ENCODE measurements around the gene ADGRL1. TPM values are rescaled to one million over a fixed set of nuclear protein-coding genes. Genes with fewer than 3 reads are reported as not detected.
A peak's percentile ranks its signal among the peaks of the same experiment; 100 is the strongest.

ADGRL1 gene
- polyA plus RNA-seq, 1 donor (not counting 4 experiments of a cell fraction or from before 2014, with no cell fraction given), result 3.2 TPM

GRCh38 chr19:14148751-14149410, 57.1 kb downstream of the ADGRL1 start:
- H3K9ac ChIP-seq (ENCODE audit: control insufficient read depth, extremely low read depth, insufficient read depth, low read length), result no peak overlapping the region
- H2AFZ ChIP-seq (ENCODE audit: control insufficient read depth, low read length), result peak overlapping the region; percentile 41
- H3K9me1 ChIP-seq (ENCODE audit: control insufficient read depth, extremely low read depth, insufficient read depth, low read length), result no peaks in the 10 kb centered on the region
- dilution Hi-C loops (cut with MboI; ENCODE audit: extremely low pct_ligation_motif_present, low sequenced_read_pairs), result no loop called here
- no peaks in the 10 kb centered on the region for H3K27me3 ChIP-seq (ENCODE audit: control insufficient read depth, extremely low read depth, insufficient read depth, low read length)
- peaks cover 3% of the 10 kb centered on the region for H3K4me1 ChIP-seq (ENCODE audit: control insufficient read depth, extremely low read depth, insufficient read depth, low read length)
- H3K9me3 ChIP-seq (ENCODE audit: control insufficient read depth, low read depth, low read length), result no peaks in the 10 kb centered on the region
- H3K27ac ChIP-seq (ENCODE audit: control insufficient read depth, insufficient read depth, low read length), result no peak overlapping the region
- peak overlapping the region; percentile 54 for H3K4me2 ChIP-seq (ENCODE audit: control insufficient read depth, extremely low read depth, insufficient read depth, low read depth, low read length)
- H3K4me3 ChIP-seq (ENCODE audit: control insufficient read depth in 2 of 3, extremely low read depth in 1 of 3, insufficient read depth in 2 of 3, low read depth in 1 of 3, low read length in 3 of 3), result no peak overlapping the region
- H3K36me3 ChIP-seq (ENCODE audit: control insufficient read depth in 2 of 2, extremely low read depth in 1 of 2, insufficient read depth in 2 of 2, low read length in 2 of 2), result peaks cover 0 to 2% of the 10 kb centered on the region in 2 experiments
- no peaks in the 10 kb centered on the region for H4K20me1 ChIP-seq (ENCODE audit: control insufficient read depth, extremely low read depth, insufficient read depth, low read length)
- FAIRE-seq, result no peak
- no peak for TF ChIP-seq EZH2 (IDR thresholded peaks at IDR 0.05; ENCODE audit: low read length)
- no peaks in the 10 kb centered on the region for H3K79me2 ChIP-seq (ENCODE audit: control insufficient read depth, insufficient read depth, low read length)
- DNase-seq (ENCODE audit: low read depth, low spot score), result no peak

GRCh38 chr19:14147797-14148605, 58.0 kb downstream of the ADGRL1 start:
- H3K9ac ChIP-seq (ENCODE audit: control insufficient read depth, extremely low read depth, insufficient read depth, low read length), result no peak overlapping the region
- H2AFZ ChIP-seq (ENCODE audit: control insufficient read depth, low read length), result no peak overlapping the region
- TF ChIP-seq CTCF (optimal IDR thresholded peaks at IDR 0.05 in 1 of 3, IDR thresholded peaks at IDR 0.05 in 1 of 3, conservative IDR thresholded peaks at IDR 0.05 in 1 of 3; ENCODE audit: extremely low read depth in 1 of 3, insufficient read depth in 2 of 3, low read length in 3 of 3), result peak; percentile 64 to 80 (median 67)
- no peak for TF ChIP-seq EZH2 (IDR thresholded peaks at IDR 0.05; ENCODE audit: low read length)
- no peaks in the 10 kb centered on the region for H4K20me1 ChIP-seq (ENCODE audit: control insufficient read depth, extremely low read depth, insufficient read depth, low read length)
- no peaks in the 10 kb centered on the region for H3K9me3 ChIP-seq (ENCODE audit: control insufficient read depth, low read depth, low read length)
- peaks cover 0 to 2% of the 10 kb centered on the region in 2 experiments for H3K36me3 ChIP-seq (ENCODE audit: control insufficient read depth in 2 of 2, extremely low read depth in 1 of 2, insufficient read depth in 2 of 2, low read length in 2 of 2)
- no peak overlapping the region for H3K4me2 ChIP-seq (ENCODE audit: control insufficient read depth, extremely low read depth, insufficient read depth, low read depth, low read length)
- no peak overlapping the region for H3K4me3 ChIP-seq (ENCODE audit: control insufficient read depth in 2 of 3, extremely low read depth in 1 of 3, insufficient read depth in 2 of 3, low read depth in 1 of 3, low read length in 3 of 3)
- H3K4me1 ChIP-seq (ENCODE audit: control insufficient read depth, extremely low read depth, insufficient read depth, low read length), result peaks cover 3% of the 10 kb centered on the region
- H3K79me2 ChIP-seq (ENCODE audit: control insufficient read depth, insufficient read depth, low read length), result no peaks in the 10 kb centered on the region
- no peaks in the 10 kb centered on the region for H3K27me3 ChIP-seq (ENCODE audit: control insufficient read depth, extremely low read depth, insufficient read depth, low read length)
- no peak overlapping the region for H3K27ac ChIP-seq (ENCODE audit: control insufficient read depth, insufficient read depth, low read length)
- DNase-seq (ENCODE audit: low read depth, low spot score) (no peak), FAIRE-seq (no peak)
- dilution Hi-C loops (cut with MboI; ENCODE audit: extremely low pct_ligation_motif_present, low sequenced_read_pairs), result no loop called here
- no peaks in the 10 kb centered on the region for H3K9me1 ChIP-seq (ENCODE audit: control insufficient read depth, extremely low read depth, insufficient read depth, low read length)
